PC-9 (cell line): ENCODE data around the gene SEMA6D.

Experiments
- EZH2 ChIP-seq: fragments of 200-600 bp; sonication (generic); IDR thresholded peaks from 2 replicates; pipeline ENCODE4 v1.8.0; 2017; ENCODE audit warnings: antibody characterized with exemption, low read depth
- TF ChIP-seq, protein P1 (sequence below): fragments of 200-600 bp; sonication (generic); conservative IDR thresholded peaks from 2 replicates; pipeline ENCODE4 v1.6.1; 2017; ENCODE audit warnings: mixed run types, antibody characterized with exemption, mild to moderate bottlenecking, moderate library complexity

DNA sequence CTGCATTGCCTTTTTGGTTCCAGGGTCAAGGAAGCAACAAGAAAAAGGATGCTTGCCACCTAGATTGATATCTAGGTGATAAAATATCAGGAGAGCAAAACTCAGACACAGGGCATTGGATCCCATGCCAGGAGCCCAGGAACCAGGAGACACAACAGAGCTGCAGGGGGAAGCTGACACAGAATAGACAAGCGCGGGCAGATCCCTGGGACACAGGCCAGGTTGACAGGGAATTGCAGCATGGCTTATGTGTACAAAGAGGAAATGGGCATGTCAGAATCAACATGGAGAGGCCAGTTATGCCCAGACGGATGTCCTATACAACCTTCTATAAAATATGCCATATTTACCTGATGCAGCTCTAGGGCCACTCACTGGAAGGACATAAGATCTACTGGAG, 84.2 kb downstream of the SEMA6D start:
- TF ChIP-seq, protein P1, sequence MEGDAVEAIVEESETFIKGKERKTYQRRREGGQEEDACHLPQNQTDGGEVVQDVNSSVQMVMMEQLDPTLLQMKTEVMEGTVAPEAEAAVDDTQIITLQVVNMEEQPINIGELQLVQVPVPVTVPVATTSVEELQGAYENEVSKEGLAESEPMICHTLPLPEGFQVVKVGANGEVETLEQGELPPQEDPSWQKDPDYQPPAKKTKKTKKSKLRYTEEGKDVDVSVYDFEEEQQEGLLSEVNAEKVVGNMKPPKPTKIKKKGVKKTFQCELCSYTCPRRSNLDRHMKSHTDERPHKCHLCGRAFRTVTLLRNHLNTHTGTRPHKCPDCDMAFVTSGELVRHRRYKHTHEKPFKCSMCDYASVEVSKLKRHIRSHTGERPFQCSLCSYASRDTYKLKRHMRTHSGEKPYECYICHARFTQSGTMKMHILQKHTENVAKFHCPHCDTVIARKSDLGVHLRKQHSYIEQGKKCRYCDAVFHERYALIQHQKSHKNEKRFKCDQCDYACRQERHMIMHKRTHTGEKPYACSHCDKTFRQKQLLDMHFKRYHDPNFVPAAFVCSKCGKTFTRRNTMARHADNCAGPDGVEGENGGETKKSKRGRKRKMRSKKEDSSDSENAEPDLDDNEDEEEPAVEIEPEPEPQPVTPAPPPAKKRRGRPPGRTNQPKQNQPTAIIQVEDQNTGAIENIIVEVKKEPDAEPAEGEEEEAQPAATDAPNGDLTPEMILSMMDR: no peak
- TF ChIP-seq EZH2: no peak
